Astrocyte (in vitro differentiated cells and primary cell): ENCODE data around the gene DEFB131B. TPM values are rescaled to one million over a fixed set of nuclear protein-coding genes. Genes with fewer than 3 reads are reported as not detected.
A peak's percentile ranks its signal among the peaks of the same experiment; 100 is the strongest.

Source experiments
- DNase-seq: peaks from one replicate; pipeline ENCODE4 v3.0.0-alpha.2; 2010; ENCODE audit warnings: low read depth
- FAIRE-seq: peaks from 2 replicates; lab custom pipeline; 2011; peaks lifted over from hg19 to GRCh38; lab: Jason Lieb, UNC
- H2AFZ ChIP-seq: 2 replicates; pipeline ENCODE4 v1.6.0; 2012; ENCODE audit warnings: low read depth, low read length, inconsistent platforms
- H3K27ac ChIP-seq: 2 replicates; pipeline ENCODE4 v1.5.1; 2011; ENCODE audit warnings: low read depth, low read length, inconsistent platforms
- H3K27me3 ChIP-seq: 2 replicates; pipeline ENCODE4 v1.6.0; 2011; ENCODE audit warnings: low read length, inconsistent platforms; ENCODE audit not compliant: insufficient read depth
- H3K36me3 ChIP-seq: 2 replicates; pipeline ENCODE4 v1.5.1; 2011; ENCODE audit warnings: low read length, inconsistent platforms; ENCODE audit not compliant: insufficient read depth
- H3K4me1 ChIP-seq: 2 replicates; pipeline ENCODE4 v1.5.1; 2011; ENCODE audit warnings: low read length, inconsistent platforms; ENCODE audit not compliant: insufficient read depth
- H3K4me2 ChIP-seq: 2 replicates; pipeline ENCODE4 v1.6.0; 2012; ENCODE audit warnings: low read length, inconsistent platforms
- H3K4me3 ChIP-seq: 2 replicates; pipeline ENCODE4 v1.5.1; 2011; ENCODE audit warnings: low read depth, mild to moderate bottlenecking, low read length, inconsistent platforms; ENCODE audit not compliant: insufficient read depth
- H3K79me2 ChIP-seq: 2 replicates; pipeline ENCODE4 v1.6.0; 2012; ENCODE audit warnings: mild to moderate bottlenecking, low read length, inconsistent platforms; ENCODE audit not compliant: insufficient read depth
- H3K9ac ChIP-seq: 2 replicates; pipeline ENCODE4 v1.6.0; 2012; ENCODE audit warnings: mild to moderate bottlenecking, low read length, inconsistent platforms
- H3K9me3 ChIP-seq: 2 replicates; pipeline ENCODE4 v1.5.1; 2012; ENCODE audit warnings: low read depth, mild to moderate bottlenecking, low read length, inconsistent platforms; ENCODE audit not compliant: insufficient read depth
- H4K20me1 ChIP-seq: 2 replicates; pipeline ENCODE4 v1.6.0; 2012; ENCODE audit warnings: low read length, inconsistent platforms; ENCODE audit not compliant: insufficient read depth
- H3K27ac Mint-ChIP-seq: one replicate; pipeline ENCODE4 v1.8.0; 2021; ENCODE audit warnings: mild to moderate bottlenecking, mixed read lengths; ENCODE audit not compliant: unreplicated experiment
- H3K27me3 Mint-ChIP-seq: one replicate; pipeline ENCODE4 v1.8.0; 2021; ENCODE audit warnings: low read depth, mixed read lengths; ENCODE audit not compliant: unreplicated experiment
- H3K36me3 Mint-ChIP-seq: one replicate; pipeline ENCODE4 v1.8.0; 2021; ENCODE audit warnings: low read depth, mixed read lengths; ENCODE audit not compliant: unreplicated experiment
- H3K4me1 Mint-ChIP-seq: one replicate; pipeline ENCODE4 v1.8.0; 2021; ENCODE audit warnings: low read depth, mixed read lengths; ENCODE audit not compliant: unreplicated experiment
- H3K4me3 Mint-ChIP-seq: one replicate; pipeline ENCODE4 v1.8.0; 2021; ENCODE audit warnings: mild to moderate bottlenecking, moderate library complexity, mixed read lengths; ENCODE audit not compliant: unreplicated experiment
- H3K9me3 Mint-ChIP-seq: one replicate; pipeline ENCODE4 v1.8.0; 2021; ENCODE audit warnings: mild to moderate bottlenecking, mixed read lengths; ENCODE audit not compliant: unreplicated experiment
- CTCF ChIP-seq: IDR thresholded peaks from 2 replicates; pipeline ENCODE4 v1.5.1; 2011; ENCODE audit warnings: low read depth, mild to moderate bottlenecking, inconsistent platforms, low read length, moderate library complexity; ENCODE audit not compliant: insufficient read depth
- EZH2 ChIP-seq: IDR thresholded peaks from 2 replicates; pipeline ENCODE4 v1.6.1; 2012; ENCODE audit warnings: mild to moderate bottlenecking, low read length, inconsistent platforms; ENCODE audit not compliant: insufficient read depth
- total RNA-seq: library from RNA; stranded (reverse); gene quantifications from 2 replicates; pipeline ENCODE4 v1.2.1, GENCODE V29; 2021

The DEFB131B gene
- total RNA-seq, 1 donor from 2014 or later, result not detected

- peaks cover 67% of the 10 kb centered on the region for H3K79me2 ChIP-seq
- H3K4me3 Mint-ChIP-seq, result peak within 1 kb of the TSS; percentile 100
Observed at GRCh38 chr11:71928737-71929443, 50.6 kb downstream of the DEFB131B start, which contains the start of gene RNF121. TSS of gene RNF121 (plus strand) at chr11:71929046. CDS start at chr11:71929062, 16 bp downstream.

DNA sequence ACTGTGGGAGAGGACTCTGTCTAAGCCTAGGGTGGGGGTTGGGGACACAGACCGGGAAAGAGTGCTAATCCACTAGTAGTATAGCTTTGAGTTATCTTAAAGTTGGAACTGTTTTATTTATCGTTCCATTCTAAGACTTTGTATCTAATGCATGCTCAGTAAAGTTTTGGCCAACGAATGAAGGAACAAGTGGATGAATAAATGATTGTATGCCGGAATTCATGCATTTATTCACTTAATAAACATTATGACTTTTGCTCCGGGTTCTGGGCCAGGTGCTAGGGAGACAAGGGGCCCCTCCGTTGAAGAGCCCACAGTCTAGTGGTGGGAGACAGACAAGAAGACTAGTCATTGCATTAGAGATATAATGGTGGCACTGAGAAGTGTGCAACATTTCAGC lies 51.2 kb downstream of the DEFB131B start:
- Histone ChIP-seq H3K9me3 (no peaks in the 10 kb centered on the region), H4K20me1 (peaks cover 53% of the 10 kb centered on the region), H3K4me3 (peak overlapping the region; percentile 95), H3K4me2 (peak overlapping the region; percentile 89), H3K9ac (peak overlapping the region; percentile 93), H3K79me2 (peaks cover 73% of the 10 kb centered on the region), H3K27me3 (no peaks in the 10 kb centered on the region), H3K4me1 (peaks cover 34% of the 10 kb centered on the region), H2AFZ (no peak overlapping the region), H3K36me3 (no peaks in the 10 kb centered on the region), H3K27ac (peak overlapping the region; percentile 96)
- no peak for DNase-seq
- Mint-ChIP-seq H3K9me3 (no peaks in the 10 kb centered on the region), H3K27me3 (no peaks in the 10 kb centered on the region), H3K4me3 (peak overlapping the region; percentile 100), H3K4me1 (peaks cover 25% of the 10 kb centered on the region), H3K27ac (peak overlapping the region; percentile 92), H3K36me3 (peaks cover 4% of the 10 kb centered on the region)
- FAIRE-seq, result no peak
- TF ChIP-seq EZH2, result no peak
- TF ChIP-seq CTCF, result no peak

More at GRCh38 chr11:71928737-71929443, 50.6 kb downstream of the DEFB131B start, which contains the start of gene RNF121:
- peak within 1 kb of the TSS; percentile 89 for H3K4me2 ChIP-seq
- FAIRE-seq (no peak), DNase-seq (peak; percentile 90)
- peak within 1 kb of the TSS; percentile 92 for H3K27ac Mint-ChIP-seq
- H3K27me3 ChIP-seq, result no peaks in the 10 kb centered on the region
- H3K4me3 ChIP-seq, result peak within 1 kb of the TSS; percentile 95
- peaks cover 47% of the 10 kb centered on the region for H4K20me1 ChIP-seq
- peak within 1 kb of the TSS; percentile 96 for H3K27ac ChIP-seq
- H3K27me3 Mint-ChIP-seq, result no peaks in the 10 kb centered on the region
- peaks cover 34% of the 10 kb centered on the region for H3K4me1 ChIP-seq
- peak within 1 kb of the TSS; percentile 96 for H2AFZ ChIP-seq
- H3K9me3 ChIP-seq, result no peaks in the 10 kb centered on the region
- TF ChIP-seq EZH2 (no peak), CTCF (no peak)
- H3K9ac ChIP-seq, result peak within 1 kb of the TSS; percentile 93
- no peaks in the 10 kb centered on the region for H3K9me3 Mint-ChIP-seq
- H3K36me3 ChIP-seq, result no peaks in the 10 kb centered on the region
- H3K4me1 Mint-ChIP-seq, result peaks cover 25% of the 10 kb centered on the region
- H3K36me3 Mint-ChIP-seq, result peaks cover 2% of the 10 kb centered on the region
